PC-3 (cell line): ENCODE results near the gene APBA2. TPM values are rescaled to one million over a fixed set of nuclear protein-coding genes. Genes with fewer than 3 reads are reported as not detected.

Source experiments
- ATAC-seq: fragments of 200-7000 bp; cut with Tn5 transposase; 2 replicates; pipeline ENCODE4 v1.9.1; 2020; ENCODE audit warnings: mild to moderate bottlenecking, moderate library complexity
- BruUV-seq: library from RNA; stranded (reverse); fragments of 400-500 nt; replicated peaks from 2 replicates; lab custom pipeline; 2021; lab: Mats Ljungman, UMichigan
- CTCF ChIA-PET: fragments of 300-600 bp; sonication (Branson Sonifier 250); formaldehyde crosslinking; loops from one replicate; lab custom pipeline; 2022; ENCODE audit warnings: antibody characterized with exemption; lab: Charles Lee
- POLR2A ChIA-PET: fragments of 300-600 bp; sonication (Branson Sonifier 250); formaldehyde crosslinking; loops from one replicate; lab custom pipeline; 2022; ENCODE audit warnings: antibody characterized with exemption; ENCODE audit not compliant: unreplicated experiment; lab: Charles Lee
- DNase-seq: peaks from one replicate; pipeline ENCODE4 v3.0.0-alpha.2; 2015
- H2AFZ ChIP-seq: fragments of 300-600 bp; sonication (generic); 2 replicates; pipeline ENCODE4 v1.6.0; 2016; ENCODE audit warnings: antibody characterized with exemption, low read length
- H3F3A ChIP-seq: fragments of 300-600 bp; sonication (generic); one replicate; pipeline ENCODE4 v1.6.0; 2017; ENCODE audit warnings: antibody characterized with exemption, low read length, control low read depth, mild to moderate bottlenecking; ENCODE audit not compliant: unreplicated experiment
- H3K27ac ChIP-seq: fragments of 300-600 bp; sonication (generic); 2 replicates; pipeline ENCODE4 v1.5.1; 2016; ENCODE audit warnings: mild to moderate bottlenecking, low read length
- H3K27me3 ChIP-seq: fragments of 300-600 bp; sonication (generic); 2 replicates; pipeline ENCODE4 v1.6.1; 2016; ENCODE audit warnings: low read length, mixed read lengths
- H3K36me3 ChIP-seq: fragments of 300-600 bp; sonication (generic); 2 replicates; pipeline ENCODE4 v1.6.1; 2016; ENCODE audit warnings: low read depth, mixed run types, low read length, mixed read lengths
- H3K4me1 ChIP-seq: fragments of 300-600 bp; sonication (generic); 2 replicates; pipeline ENCODE4 v1.5.1; 2016; ENCODE audit warnings: low read length; ENCODE audit not compliant: insufficient read depth
- H3K4me2 ChIP-seq: fragments of 300-600 bp; sonication (generic); 2 replicates; pipeline ENCODE4 v1.6.0; 2016; ENCODE audit warnings: low read length
- H3K4me3 ChIP-seq: fragments of 300-600 bp; sonication (generic); 2 replicates; pipeline ENCODE4 v1.5.1; 2016; ENCODE audit warnings: mild to moderate bottlenecking, low read length, mixed read lengths
- H3K79me2 ChIP-seq: fragments of 300-600 bp; sonication (generic); 2 replicates; pipeline ENCODE4 v1.6.1; 2017; ENCODE audit warnings: low read length, mixed read lengths
- H3K9ac ChIP-seq: fragments of 300-600 bp; sonication (generic); 2 replicates; pipeline ENCODE4 v1.6.0; 2016; ENCODE audit warnings: mild to moderate bottlenecking, low read length
- H3K9me2 ChIP-seq: fragments of 300-600 bp; sonication (generic); replicated peaks from 2 replicates; pipeline ENCODE4 v1.6.1; 2016; ENCODE audit warnings: mixed run types, low read length, mixed read lengths
- H3K9me3 ChIP-seq: fragments of 300-600 bp; sonication (generic); 2 replicates; pipeline ENCODE4 v1.6.1; 2016; ENCODE audit warnings: low read length, mixed read lengths
- H4K20me1 ChIP-seq: fragments of 300-600 bp; sonication (generic); 2 replicates; pipeline ENCODE4 v1.6.1; 2016; ENCODE audit warnings: low read length, mixed read lengths
- EZH2 ChIP-seq: fragments of 300-600 bp; sonication (generic); IDR thresholded peaks from one replicate; pipeline ENCODE4 v1.6.1; 2017; ENCODE audit warnings: antibody characterized with exemption, mild to moderate bottlenecking, low read length; ENCODE audit not compliant: unreplicated experiment
- EZH2phosphoT487 ChIP-seq: fragments of 300-600 bp; sonication (generic); IDR thresholded peaks from 2 replicates; pipeline ENCODE4 v1.6.1; 2018; ENCODE audit warnings: mild to moderate bottlenecking, antibody characterized with exemption, low read length, borderline replicate concordance
- intact Hi-C: fragments of 100-400 bp; cut with micrococcal nuclease; formaldehyde crosslinking; loops from 2 replicates; pipeline ENCODE4 v1.9.0; 2023
- total RNA-seq: library from RNA; depleted of rRNA; stranded (reverse); fragments of >200 nt; gene quantifications from 2 replicates; pipeline ENCODE4 v1.2.3, GENCODE V29; 2014
- TF ChIP-seq, protein P1 (sequence below): fragments of 300-600 bp; sonication (generic); conservative IDR thresholded peaks from 2 replicates; pipeline ENCODE4 v1.5.1; 2017; ENCODE audit warnings: antibody characterized with exemption, low read depth, mild to moderate bottlenecking, low read length

Gene APBA2
- total RNA-seq, 1 experiment from 2014 or later, result 61.7 TPM

DNA sequence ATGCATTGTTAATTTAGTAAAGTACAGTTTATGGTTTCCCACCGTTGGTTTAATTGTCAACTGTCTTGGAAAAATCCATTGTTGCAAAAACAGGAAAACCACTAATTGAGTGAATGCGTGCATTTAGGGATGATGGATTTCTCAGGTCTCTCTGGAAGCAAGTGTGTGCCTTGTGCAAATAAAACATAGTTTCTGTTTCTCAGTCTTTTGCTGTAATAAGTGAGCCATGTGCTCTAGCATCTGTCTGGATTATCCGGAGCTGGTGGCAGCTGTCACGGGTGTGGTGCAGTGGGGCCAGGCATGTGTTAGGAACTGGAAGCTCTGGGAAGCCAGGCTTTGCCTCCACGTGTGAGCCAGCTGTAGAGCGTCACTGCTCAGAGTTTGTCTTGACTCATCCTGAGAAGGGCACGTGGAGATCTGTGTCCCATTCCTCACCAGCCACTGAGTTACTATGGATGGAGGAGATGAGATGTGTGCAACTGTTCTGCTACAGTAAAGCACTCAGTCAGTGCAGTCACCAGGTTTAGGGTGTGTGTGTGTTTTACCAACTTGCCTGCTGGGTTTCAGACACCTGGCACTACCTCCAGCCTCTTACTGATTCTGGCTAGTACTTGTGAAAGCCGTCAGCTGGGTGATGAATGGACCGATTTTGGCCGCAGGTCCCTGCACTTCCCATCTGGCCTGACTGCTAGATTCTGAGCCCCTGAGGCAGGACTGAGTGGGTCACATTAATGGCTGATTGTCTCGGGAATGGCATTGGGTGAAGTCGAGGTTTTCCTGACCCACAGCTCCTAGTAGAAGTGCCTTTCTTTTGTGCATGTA lies 7.2 kb downstream of the APBA2 start:
- no peaks in the 10 kb centered on the region for H3K9me3 ChIP-seq
- H3K9me2 ChIP-seq, result no peaks in the 10 kb centered on the region
- ATAC-seq (no peak), DNase-seq (no peak)
- no peak overlapping the region for H2AFZ ChIP-seq
- H3K4me2 ChIP-seq, result no peak overlapping the region
- H3K27me3 ChIP-seq, result no peaks in the 10 kb centered on the region
- intact Hi-C loops, result no loop called here
- H4K20me1 ChIP-seq, result no peaks in the 10 kb centered on the region
- no peaks in the 10 kb centered on the region for H3F3A ChIP-seq
- H3K4me3 ChIP-seq, result no peak overlapping the region
- no peak overlapping the region for H3K9ac ChIP-seq
- TF ChIP-seq EZH2 (no peak), EZH2phosphoT487 (no peak)
- TF ChIP-seq, protein P1, sequence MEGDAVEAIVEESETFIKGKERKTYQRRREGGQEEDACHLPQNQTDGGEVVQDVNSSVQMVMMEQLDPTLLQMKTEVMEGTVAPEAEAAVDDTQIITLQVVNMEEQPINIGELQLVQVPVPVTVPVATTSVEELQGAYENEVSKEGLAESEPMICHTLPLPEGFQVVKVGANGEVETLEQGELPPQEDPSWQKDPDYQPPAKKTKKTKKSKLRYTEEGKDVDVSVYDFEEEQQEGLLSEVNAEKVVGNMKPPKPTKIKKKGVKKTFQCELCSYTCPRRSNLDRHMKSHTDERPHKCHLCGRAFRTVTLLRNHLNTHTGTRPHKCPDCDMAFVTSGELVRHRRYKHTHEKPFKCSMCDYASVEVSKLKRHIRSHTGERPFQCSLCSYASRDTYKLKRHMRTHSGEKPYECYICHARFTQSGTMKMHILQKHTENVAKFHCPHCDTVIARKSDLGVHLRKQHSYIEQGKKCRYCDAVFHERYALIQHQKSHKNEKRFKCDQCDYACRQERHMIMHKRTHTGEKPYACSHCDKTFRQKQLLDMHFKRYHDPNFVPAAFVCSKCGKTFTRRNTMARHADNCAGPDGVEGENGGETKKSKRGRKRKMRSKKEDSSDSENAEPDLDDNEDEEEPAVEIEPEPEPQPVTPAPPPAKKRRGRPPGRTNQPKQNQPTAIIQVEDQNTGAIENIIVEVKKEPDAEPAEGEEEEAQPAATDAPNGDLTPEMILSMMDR, result no peak
- no peaks in the 10 kb centered on the region for H3K36me3 ChIP-seq
- H3K79me2 ChIP-seq, result peaks cover 76% of the 10 kb centered on the region
- no TSS peak for BruUV-seq
- no peak overlapping the region for H3K27ac ChIP-seq
- POLR2A ChIA-PET, result no interaction called here
- CTCF ChIA-PET, result no interaction called here
- peaks cover 27% of the 10 kb centered on the region for H3K4me1 ChIP-seq

DNA sequence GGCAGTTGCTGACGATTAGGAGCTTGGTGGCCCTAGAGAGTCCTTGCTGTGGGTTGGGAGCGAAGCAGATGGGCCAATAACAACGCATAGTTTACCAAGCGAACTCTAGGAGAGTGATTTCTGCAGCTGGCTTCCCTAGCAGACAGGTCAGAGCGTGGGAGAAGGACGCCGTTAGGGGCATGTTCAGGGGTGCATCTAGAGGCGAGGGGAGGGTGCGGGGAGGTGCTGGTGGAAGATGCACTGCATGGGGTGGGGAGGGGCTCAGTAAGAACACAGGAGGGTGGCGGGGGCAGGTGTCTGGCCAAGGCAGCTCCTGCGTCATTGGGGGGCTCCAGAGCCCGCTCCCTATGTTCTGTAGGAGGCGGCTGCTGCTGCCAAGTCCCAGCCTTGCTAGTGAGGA lies 8.9 kb downstream of the APBA2 start:
- intact Hi-C loops, result no loop called here
- Histone ChIP-seq H3K27ac (no peak overlapping the region), H3K9ac (no peak overlapping the region), H3F3A (no peaks in the 10 kb centered on the region), H3K9me3 (no peaks in the 10 kb centered on the region), H3K4me3 (no peak overlapping the region), H3K27me3 (no peaks in the 10 kb centered on the region), H3K36me3 (no peaks in the 10 kb centered on the region), H4K20me1 (no peaks in the 10 kb centered on the region), H3K79me2 (peaks cover 76% of the 10 kb centered on the region), H3K9me2 (no peaks in the 10 kb centered on the region), H3K4me1 (peaks cover 23% of the 10 kb centered on the region), H3K4me2 (no peak overlapping the region), H2AFZ (no peak overlapping the region)
- TF ChIP-seq EZH2, result no peak
- TF ChIP-seq, protein P1, result no peak
- TF ChIP-seq EZH2phosphoT487, result no peak
- BruUV-seq, result no TSS peak
- DNase-seq, result no peak
- ChIA-PET POLR2A (no interaction called here), CTCF (no interaction called here)
- ATAC-seq, result no peak

GRCh38 chr15:28895146-28895545 lies 9.4 kb downstream of the APBA2 start:
- H3K27me3 ChIP-seq, result no peaks in the 10 kb centered on the region
- no peak overlapping the region for H3K4me3 ChIP-seq
- H3K4me1 ChIP-seq, result peaks cover 23% of the 10 kb centered on the region
- H3K4me2 ChIP-seq, result no peak overlapping the region
- BruUV-seq, result no TSS peak
- no peaks in the 10 kb centered on the region for H4K20me1 ChIP-seq
- H3K36me3 ChIP-seq, result no peaks in the 10 kb centered on the region
- CTCF ChIA-PET, result no interaction called here
- ATAC-seq (no peak), DNase-seq (no peak)
- no peaks in the 10 kb centered on the region for H3K9me3 ChIP-seq
- no peak for TF ChIP-seq EZH2phosphoT487
- TF ChIP-seq EZH2, result no peak
- TF ChIP-seq, protein P1, result no peak
- no peaks in the 10 kb centered on the region for H3F3A ChIP-seq
- intact Hi-C loops, result no loop called here
- POLR2A ChIA-PET, result no interaction called here
- H2AFZ ChIP-seq, result no peak overlapping the region
- H3K79me2 ChIP-seq, result peaks cover 76% of the 10 kb centered on the region
- H3K27ac ChIP-seq, result no peak overlapping the region
- H3K9ac ChIP-seq, result no peak overlapping the region
- no peaks in the 10 kb centered on the region for H3K9me2 ChIP-seq
